K562 (cell line): ENCODE results near the gene PATL2. TPM values are rescaled to one million over a fixed set of nuclear protein-coding genes. Genes with fewer than 3 reads are reported as not detected.
A peak's percentile ranks its signal among the peaks of the same experiment; 100 is the strongest.

Experiments
- ARID1B ChIP-seq: fragments of 450-650 bp; IDR thresholded peaks from 2 replicates; pipeline ENCODE4 v1.6.1; 2016; ENCODE audit warnings: antibody characterized with exemption, mild to moderate bottlenecking, inconsistent platforms
- ARID2 ChIP-seq: fragments of 450-650 bp; IDR thresholded peaks from 2 replicates; pipeline ENCODE4 v1.6.1; 2017; ENCODE audit warnings: antibody characterized with exemption, mild to moderate bottlenecking
- ATF6 ChIP-seq: sonication (generic); formaldehyde crosslinking; IDR thresholded peaks from 2 replicates; pipeline ENCODE4 v1.4.0; 2020; ENCODE audit warnings: mild to moderate bottlenecking, missing genetic modification reagents
- CHD2 ChIP-seq: IDR thresholded peaks from 2 replicates; pipeline ENCODE4 v1.6.1; 2011; ENCODE audit warnings: low read depth, low read length
- CTBP1 ChIP-seq: fragments of 450-650 bp; IDR thresholded peaks from 2 replicates; pipeline ENCODE4 v1.6.1; 2016; ENCODE audit warnings: borderline replicate concordance
- ETV6 ChIP-seq, 3 experiments: fragments of 150-350 bp in 1 of 3; sonication (generic) in 1 of 3; formaldehyde crosslinking in 1 of 3; IDR thresholded peaks; 2 replicates each; pipeline versions ENCODE4 v1.6.1 to v1.8.0; 2014 to 2022; ENCODE audit warnings: borderline replicate concordance in 2 of 3, low read depth in 2 of 3, antibody characterized with exemption in 1 of 3, low read length in 1 of 3, mild to moderate bottlenecking in 1 of 3, missing genetic modification reagents in 1 of 3
- HMGN3 ChIP-seq: IDR thresholded peaks from 2 replicates; pipeline ENCODE4 v1.6.1; 2011; ENCODE audit warnings: borderline replicate concordance, low read depth, mild to moderate bottlenecking, mixed read lengths, low read length; ENCODE audit not compliant: insufficient read length; ENCODE audit errors: extremely low read depth
- IFI16 ChIP-seq: fragments of 250-450 bp; sonication (Bioruptor Pico); IDR thresholded peaks from 2 replicates; pipeline ENCODE4 v2.1.2; 2022; ENCODE audit warnings: mild to moderate bottlenecking, inconsistent platforms
- IRF2 ChIP-seq: sonication (generic); formaldehyde crosslinking; IDR thresholded peaks from 2 replicates; pipeline ENCODE4 v1.8.1; 2022; ENCODE audit warnings: mild to moderate bottlenecking, missing genetic modification reagents
- KAT7 ChIP-seq: sonication (generic); formaldehyde crosslinking; IDR thresholded peaks from 2 replicates; pipeline ENCODE4 v1.8.0; 2022; ENCODE audit warnings: missing genetic modification reagents, mild to moderate bottlenecking, borderline replicate concordance
- MTA3 ChIP-seq: fragments of 450-650 bp; formaldehyde crosslinking; IDR thresholded peaks from 2 replicates; pipeline ENCODE4 v1.6.1; 2017; ENCODE audit warnings: mild to moderate bottlenecking, borderline replicate concordance
- SLC30A9 ChIP-seq: fragments of 250-450 bp; sonication (Bioruptor Pico); IDR thresholded peaks from 2 replicates; pipeline ENCODE4 v1.8.0; 2022; ENCODE audit warnings: mild to moderate bottlenecking, moderate library complexity
- SMAD3 ChIP-seq: fragments of 450-650 bp; formaldehyde crosslinking; conservative IDR thresholded peaks from 2 replicates; pipeline ENCODE4 v1.4.0; 2020; ENCODE audit warnings: mild to moderate bottlenecking
- TAF7 ChIP-seq: fragments of 450-650 bp; IDR thresholded peaks from 2 replicates; pipeline ENCODE4 v1.6.1; 2016; ENCODE audit warnings: missing genetic modification characterization, missing compliant biosample characterization
- TBP ChIP-seq: optimal IDR thresholded peaks from 2 replicates; pipeline ENCODE3; 2011; ENCODE audit warnings: low read depth, low read length, improper control_type of control experiment
- TCFL5 ChIP-seq: fragments of 250-450 bp; sonication (Bioruptor Pico); conservative IDR thresholded peaks from 2 replicates; pipeline ENCODE4 v1.6.1; 2021; ENCODE audit warnings: mild to moderate bottlenecking, moderate library complexity, matching md5 sums
- ZFPM2 ChIP-seq: fragments of 250-450 bp; sonication (Bioruptor Pico); IDR thresholded peaks from 2 replicates; pipeline ENCODE4 v1.5.1; 2022; ENCODE audit warnings: mild to moderate bottlenecking
- ZNF3 ChIP-seq: fragments of 250-450 bp; sonication (Bioruptor Pico); IDR thresholded peaks from 2 replicates; pipeline ENCODE4 v1.5.0; 2021; ENCODE audit warnings: mild to moderate bottlenecking, moderate library complexity
- ZNF639 ChIP-seq, 2 experiments: fragments of 200-800 bp in 1 of 2; sonication (Bioruptor generic) in 1 of 2; sonication (generic) in 1 of 2; formaldehyde crosslinking in 1 of 2; IDR thresholded peaks in 1 of 2; conservative IDR thresholded peaks in 1 of 2; 2 replicates each; pipeline versions ENCODE4 v1.5.0 to v1.6.1; 2016 to 2020; ENCODE audit warnings: missing compliant biosample characterization in 1 of 2, missing genetic modification characterization in 1 of 2, missing genetic modification reagents in 1 of 2
- polyA plus RNA-seq, 8 experiments: library from polyadenylated mRNA; depleted of rRNA in 4 of 8; stranded (reverse) in 5 of 8; unstranded in 3 of 8; fragments of >200 nt; fragmentation: Nextera tagmentation in 2 of 8; fragmentation: Illumina TruSeq in 1 of 8; extraction: Ambion mirVana in 2 of 8; extraction: Trizol in 1 of 8; gene quantifications; 2 replicates each; pipeline versions ENCODE4 v1.2.1 to v1.2.3, GENCODE V29; 2011 to 2014; ENCODE audit warnings: inconsistent platforms in 1 of 8, missing spikeins in 1 of 8
- total RNA-seq, 7 experiments: library from RNA; depleted of rRNA in 6 of 7; stranded (reverse); fragments of >200 nt in 6 of 7; fragmentation: Illumina TruSeq in 2 of 7; extraction: Trizol in 2 of 7; gene quantifications; 2 replicates each; pipeline versions ENCODE4 v1.2.1 to v1.2.3, GENCODE V29; 2011 to 2021; ENCODE audit warnings: low replicate concordance in 1 of 7
- TF ChIP-seq, protein P1 (sequence below): fragments of 450-650 bp; formaldehyde crosslinking; IDR thresholded peaks from 2 replicates; pipeline ENCODE4 v1.4.0; 2020; ENCODE audit warnings: mild to moderate bottlenecking, moderate library complexity
- TF ChIP-seq, protein P2 (sequence below): sonication (generic); formaldehyde crosslinking; IDR thresholded peaks from 2 replicates; pipeline ENCODE4 v1.8.1; 2022; ENCODE audit warnings: missing genetic modification reagents

The PATL2 gene
- total and polyA plus RNA-seq, 9 of the 15 experiments (the other 6 are each of a cell fraction or from before 2014, with no cell fraction given) = 0.42 to 1.1 (median 0.86) TPM

DNA sequence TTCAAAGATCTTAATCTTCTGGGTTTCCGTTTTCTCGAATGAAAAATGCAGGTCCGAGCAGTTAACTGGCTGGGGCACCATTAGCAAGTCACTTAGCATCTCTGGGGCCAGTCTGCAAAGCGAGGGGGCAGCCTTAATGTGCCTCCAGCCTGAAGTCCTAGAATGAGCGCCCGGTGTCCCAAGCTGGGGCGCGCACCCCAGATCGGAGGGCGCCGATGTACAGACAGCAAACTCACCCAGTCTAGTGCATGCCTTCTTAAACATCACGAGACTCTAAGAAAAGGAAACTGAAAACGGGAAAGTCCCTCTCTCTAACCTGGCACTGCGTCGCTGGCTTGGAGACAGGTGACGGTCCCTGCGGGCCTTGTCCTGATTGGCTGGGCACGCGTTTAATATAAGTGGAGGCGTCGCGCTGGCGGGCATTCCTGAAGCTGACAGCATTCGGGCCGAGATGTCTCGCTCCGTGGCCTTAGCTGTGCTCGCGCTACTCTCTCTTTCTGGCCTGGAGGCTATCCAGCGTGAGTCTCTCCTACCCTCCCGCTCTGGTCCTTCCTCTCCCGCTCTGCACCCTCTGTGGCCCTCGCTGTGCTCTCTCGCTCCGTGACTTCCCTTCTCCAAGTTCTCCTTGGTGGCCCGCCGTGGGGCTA lies at the start of gene PATL2, which contains the start of gene B2M (continued):
- TF ChIP-seq ETV6 (IDR thresholded peaks at IDR 0.05; ENCODE audit: borderline replicate concordance in 1 of 2, low read depth in 2 of 2, low read length in 1 of 2) (no peak), ETV6 (CRISPR knock-in tag; IDR thresholded peaks at IDR 0.05; ENCODE audit: borderline replicate concordance) (no peak), MTA3 (peak; percentile 97), SMAD3 (no peak), ATF6 (CRISPR knock-in tag) (no peak), HMGN3 (peak; percentile 14), ZNF3 (CRISPR knock-in tag) (no peak), TCFL5 (CRISPR knock-in tag) (no peak), ZFPM2 (CRISPR knock-in tag) (0 out of 2 replicates have a peak, but pooled peaks have one; percentile 7), ARID2 (no peak), ARID1B (0 out of 2 replicates have a peak, but pooled peaks have one; percentile 30), ZNF639 (CRISPR knock-in tag; conservative IDR thresholded peaks at IDR 0.05 in 1 of 2, IDR thresholded peaks at IDR 0.05 in 1 of 2) (peak in 1 of 2 experiments; percentile 34; a peak in 1 of 4 replicates), TAF7 (tag) (peak; percentile 92), TBP (peak; percentile 98), CTBP1 (peak; percentile 52; the same call in 1 of the 2 replicates), IFI16 (CRISPR knock-in tag) (no peak), CHD2 (peak; percentile 90), KAT7 (CRISPR knock-in tag) (no peak; the same call in 1 of the 2 replicates), SLC30A9 (CRISPR knock-in tag) (no peak), IRF2 (CRISPR knock-in tag) (peak; percentile 86; the same call in 1 of the 2 replicates)
- TF ChIP-seq, protein P1, sequence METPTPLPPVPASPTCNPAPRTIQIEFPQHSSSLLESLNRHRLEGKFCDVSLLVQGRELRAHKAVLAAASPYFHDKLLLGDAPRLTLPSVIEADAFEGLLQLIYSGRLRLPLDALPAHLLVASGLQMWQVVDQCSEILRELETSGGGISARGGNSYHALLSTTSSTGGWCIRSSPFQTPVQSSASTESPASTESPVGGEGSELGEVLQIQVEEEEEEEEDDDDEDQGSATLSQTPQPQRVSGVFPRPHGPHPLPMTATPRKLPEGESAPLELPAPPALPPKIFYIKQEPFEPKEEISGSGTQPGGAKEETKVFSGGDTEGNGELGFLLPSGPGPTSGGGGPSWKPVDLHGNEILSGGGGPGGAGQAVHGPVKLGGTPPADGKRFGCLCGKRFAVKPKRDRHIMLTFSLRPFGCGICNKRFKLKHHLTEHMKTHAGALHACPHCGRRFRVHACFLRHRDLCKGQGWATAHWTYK = no peak
- TF ChIP-seq, protein P2, sequence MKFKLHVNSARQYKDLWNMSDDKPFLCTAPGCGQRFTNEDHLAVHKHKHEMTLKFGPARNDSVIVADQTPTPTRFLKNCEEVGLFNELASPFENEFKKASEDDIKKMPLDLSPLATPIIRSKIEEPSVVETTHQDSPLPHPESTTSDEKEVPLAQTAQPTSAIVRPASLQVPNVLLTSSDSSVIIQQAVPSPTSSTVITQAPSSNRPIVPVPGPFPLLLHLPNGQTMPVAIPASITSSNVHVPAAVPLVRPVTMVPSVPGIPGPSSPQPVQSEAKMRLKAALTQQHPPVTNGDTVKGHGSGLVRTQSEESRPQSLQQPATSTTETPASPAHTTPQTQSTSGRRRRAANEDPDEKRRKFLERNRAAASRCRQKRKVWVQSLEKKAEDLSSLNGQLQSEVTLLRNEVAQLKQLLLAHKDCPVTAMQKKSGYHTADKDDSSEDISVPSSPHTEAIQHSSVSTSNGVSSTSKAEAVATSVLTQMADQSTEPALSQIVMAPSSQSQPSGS (CRISPR knock-in tag) = no peak
